Fibroblast of skin of left biceps (primary cell): ENCODE measurements around the gene PTPRT.

Experiments used
- DNase-seq, 2 experiments: peaks; one replicate each; pipeline ENCODE4 v3.0.0-alpha.2; 2013; ENCODE audit warnings: low read depth in 2 of 2

PTPRT gene

DNA sequence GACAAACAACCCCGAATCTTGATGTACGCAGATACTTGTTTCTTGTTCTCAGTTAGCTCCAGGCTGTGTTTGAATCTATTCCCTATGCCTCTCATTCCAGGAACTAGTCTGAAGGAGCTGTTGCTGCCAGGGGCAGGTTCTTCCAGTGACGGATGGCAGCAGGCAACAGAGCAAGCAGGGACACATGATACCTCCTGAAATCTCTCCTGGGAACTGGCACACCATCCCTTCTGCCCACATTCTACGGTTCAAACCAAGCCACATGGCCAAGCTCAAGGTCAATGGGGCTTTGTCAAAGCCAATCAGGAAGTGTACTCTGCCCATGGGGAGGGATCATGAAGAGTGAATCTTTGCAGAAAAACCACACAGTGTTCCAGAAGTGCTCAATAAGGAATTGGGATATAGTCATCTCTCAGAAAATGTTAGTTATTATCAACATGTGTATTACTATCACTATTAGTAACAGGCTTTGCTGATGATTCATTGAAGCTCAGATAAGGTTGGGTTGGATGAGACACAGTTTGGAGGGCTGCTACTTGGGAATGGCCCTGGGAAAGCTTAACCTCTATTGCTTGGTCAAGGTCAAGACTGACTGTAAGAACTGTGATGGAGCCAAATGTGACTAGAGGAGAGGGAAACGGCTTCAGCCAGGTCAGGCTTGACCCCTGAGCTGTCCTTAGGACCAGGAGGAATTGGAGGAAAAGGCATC, 454.9 kb downstream of the PTPRT start:
- DNase-seq: no peak

DNA sequence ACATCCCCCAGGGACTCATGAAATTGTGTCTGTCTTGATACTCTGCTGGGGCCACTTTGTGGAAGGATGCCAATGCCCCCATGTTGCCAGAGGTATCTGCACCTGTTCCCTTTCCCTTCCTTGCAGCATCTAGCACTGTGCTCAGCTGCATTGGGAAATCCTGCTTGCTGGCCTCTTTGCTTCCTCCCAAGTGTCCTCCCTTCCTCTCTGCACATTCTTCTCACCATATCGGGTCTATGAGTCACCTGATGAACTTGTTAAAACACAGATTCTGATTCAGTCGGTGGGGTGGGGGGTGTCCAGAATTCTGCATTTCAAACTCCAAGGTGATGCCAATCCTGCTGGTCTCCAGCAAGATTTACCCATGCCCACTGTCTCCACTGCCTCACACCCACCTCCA, 467.8 kb downstream of the PTPRT start:
- no peak for DNase-seq

GRCh38 chr20:42714298-42715141, 475.2 kb downstream of the PTPRT start:
- DNase-seq: no peak

GRCh38 chr20:42708266-42708665, 481.4 kb downstream of the PTPRT start:
- DNase-seq: no peak

DNA sequence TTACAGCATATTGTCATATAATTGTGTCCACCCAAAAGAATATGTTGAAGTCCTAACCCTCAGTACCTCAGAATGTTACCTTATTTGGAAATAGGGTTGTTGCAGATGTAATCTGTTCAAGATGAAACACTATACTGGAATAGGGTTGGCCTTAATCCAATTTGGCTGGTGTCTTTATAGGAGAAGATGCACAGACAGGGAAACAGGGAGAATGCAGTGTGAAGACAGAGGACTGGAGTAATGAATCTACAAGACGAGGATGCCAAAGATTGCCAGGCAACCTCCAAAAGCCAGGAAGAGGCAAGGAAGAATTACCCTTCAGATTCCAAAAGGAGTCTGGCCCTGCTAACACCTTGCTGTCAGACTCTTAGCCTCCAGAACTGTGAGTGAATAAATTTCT, 482.9 kb downstream of the PTPRT start:
- DNase-seq: no peak

GRCh38 chr20:42705550-42705949, 484.2 kb downstream of the PTPRT start:
- no peak for DNase-seq

GRCh38 chr20:42703744-42704143, 486.0 kb downstream of the PTPRT start:
- DNase-seq: no peak

DNA sequence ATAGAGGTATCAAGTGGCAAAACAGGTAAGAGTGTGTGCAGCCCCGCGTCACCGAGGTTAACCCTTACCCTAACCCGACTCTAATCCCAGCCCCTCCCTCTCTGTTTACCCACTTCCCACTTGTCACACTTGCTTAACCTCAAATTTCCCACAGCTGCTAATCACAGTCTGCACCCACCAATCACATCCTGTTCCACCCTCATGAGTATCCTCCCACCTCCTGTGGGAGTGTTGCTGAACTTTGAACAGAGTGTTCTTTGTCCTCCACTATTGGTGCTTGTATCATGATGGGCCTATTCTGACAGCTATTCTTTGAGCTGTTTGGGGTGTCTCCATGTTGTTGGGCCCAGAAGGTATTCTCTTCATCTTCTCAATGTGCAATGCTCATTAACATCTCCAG, 487.8 kb downstream of the PTPRT start:
- DNase-seq: no peak

DNA sequence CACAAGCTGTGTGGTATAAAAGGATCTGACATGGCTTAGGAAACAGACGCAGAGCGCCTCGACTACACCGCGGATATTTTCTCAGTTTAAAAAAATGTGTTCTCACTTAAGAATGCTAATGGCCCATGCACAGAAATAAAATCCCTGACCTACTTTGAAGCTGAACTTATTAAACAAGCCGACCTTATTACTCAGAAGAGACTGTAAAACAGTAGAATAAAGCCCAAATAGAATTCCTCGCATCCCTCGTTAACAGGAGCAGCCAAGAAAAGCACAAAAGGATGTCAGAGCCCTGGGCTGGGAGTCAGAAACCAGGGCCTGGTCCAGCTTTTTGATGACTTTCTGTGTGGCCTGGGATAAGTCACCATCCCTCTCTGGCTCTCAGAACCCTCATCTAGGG, 489.3 kb downstream of the PTPRT start:
- DNase-seq: no peak

GRCh38 chr20:42697962-42698361, 491.7 kb downstream of the PTPRT start:
- no peak for DNase-seq

- no peak for DNase-seq
These were observed 498.8 kb downstream of the PTPRT start for GRCh38 chr20:42690842-42691437.

- DNase-seq: no peak
These were observed 501.1 kb downstream of the PTPRT start for GRCh38 chr20:42688576-42688975.

DNA sequence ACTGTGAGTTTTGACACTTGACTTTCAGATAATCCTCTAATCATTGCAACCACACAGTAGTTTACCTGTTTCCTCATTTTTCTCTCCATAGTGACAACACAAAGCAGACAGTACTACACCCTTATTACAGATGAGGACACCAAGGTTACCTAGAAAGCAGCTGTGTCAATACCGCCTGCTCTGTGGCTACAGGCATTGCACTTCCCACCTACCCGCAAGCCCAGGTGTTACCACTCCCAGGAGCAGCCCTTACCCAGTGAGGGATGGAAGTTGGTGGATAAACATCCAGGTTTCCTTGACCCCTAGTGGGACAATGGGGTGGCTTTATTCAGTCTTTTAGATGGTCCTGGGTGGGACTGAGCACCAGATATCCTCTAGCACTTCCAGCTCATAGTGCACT, 503.6 kb downstream of the PTPRT start:
- no peak for DNase-seq

GRCh38 chr20:42678895-42679294, 510.8 kb downstream of the PTPRT start:
- DNase-seq: no peak

- DNase-seq: no peak
These were observed 533.6 kb downstream of the PTPRT start for GRCh38 chr20:42656130-42656529.

DNA sequence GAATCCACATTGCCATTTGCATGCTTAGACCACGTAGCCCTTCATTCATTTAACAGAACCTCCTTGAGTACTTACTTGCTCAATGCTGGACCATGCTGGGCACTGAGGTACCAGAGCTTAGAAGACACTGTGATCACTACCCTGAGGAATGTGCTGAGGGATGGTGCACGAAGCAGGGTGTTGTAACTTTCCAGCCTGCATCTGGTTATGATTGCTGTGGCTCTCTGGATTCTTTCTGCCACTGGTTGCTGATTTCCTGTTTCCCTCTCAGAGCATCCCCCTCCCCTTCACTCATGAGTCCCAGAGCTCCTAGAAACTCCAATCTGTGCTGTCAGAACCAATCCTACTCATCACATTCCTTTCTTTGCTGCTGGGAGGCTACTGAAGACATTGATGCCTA, 537.4 kb downstream of the PTPRT start:
- no peak for DNase-seq

DNA sequence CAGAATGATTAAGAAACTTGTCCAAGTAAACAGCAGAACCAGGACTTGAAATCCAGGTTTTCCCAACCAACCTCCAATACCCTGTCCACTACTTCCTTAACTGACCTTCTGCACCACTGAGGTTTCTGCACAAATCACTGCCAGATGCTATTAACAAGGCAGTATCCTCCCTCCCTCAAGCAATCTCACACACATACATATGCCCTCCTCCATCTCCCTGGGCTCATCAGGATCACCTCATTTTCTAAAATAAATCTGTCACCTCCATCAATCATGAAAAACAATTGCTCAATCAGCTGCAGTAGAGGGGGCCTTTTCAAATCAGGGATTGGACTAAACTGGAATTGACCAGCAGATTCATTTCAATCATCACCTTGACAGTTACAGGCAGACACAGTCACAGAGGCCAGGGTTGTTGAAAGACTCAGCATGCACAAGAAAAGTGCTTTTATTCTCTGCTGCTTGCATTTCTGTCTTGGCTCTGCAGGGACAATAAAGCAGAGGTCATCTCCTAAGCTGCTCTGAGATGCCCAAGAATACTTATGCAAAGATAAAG, 539.4 kb downstream of the PTPRT start:
- no peak for DNase-seq

- DNase-seq: no peak
These were observed 540.0 kb downstream of the PTPRT start for GRCh38 chr20:42649748-42650147.

DNA sequence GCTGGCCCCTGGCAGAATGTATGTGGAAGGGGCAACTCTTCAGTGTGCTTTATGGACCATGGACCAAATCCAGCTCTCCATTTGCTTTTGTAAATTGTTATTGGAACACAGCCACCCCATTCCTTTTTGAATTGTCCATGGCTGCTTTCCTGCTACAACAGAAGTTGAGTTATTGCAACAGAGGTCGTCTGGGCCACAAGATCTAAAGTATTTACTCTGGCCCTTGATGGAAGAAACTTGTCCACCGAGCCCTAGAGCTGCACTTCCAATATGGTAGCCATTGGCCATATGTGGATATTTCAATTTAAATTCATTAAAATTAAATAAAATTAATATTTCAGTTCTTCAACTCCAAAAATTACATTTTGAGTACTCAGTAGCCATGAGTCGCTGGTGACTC, 543.5 kb downstream of the PTPRT start:
- DNase-seq: no peak

DNA sequence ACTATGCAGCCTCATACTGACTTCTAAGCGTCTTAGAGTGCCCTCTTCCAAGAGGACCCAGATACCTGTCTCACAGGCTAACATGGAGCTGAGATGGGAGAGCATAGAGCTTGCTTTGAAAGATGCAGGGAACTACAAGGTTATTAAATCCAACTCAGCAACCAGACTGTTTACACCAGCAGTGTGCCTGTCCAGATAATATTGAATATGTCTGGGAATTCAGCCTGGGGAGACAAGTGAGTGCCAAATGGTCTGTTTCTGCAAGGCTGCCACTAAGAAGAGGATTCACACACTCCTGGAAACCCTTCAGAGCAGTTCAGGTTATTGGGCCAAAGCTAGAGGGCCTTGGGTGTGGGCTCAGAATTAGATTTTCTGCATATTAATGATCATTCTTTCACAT, 547.8 kb downstream of the PTPRT start:
- no peak for DNase-seq

DNA sequence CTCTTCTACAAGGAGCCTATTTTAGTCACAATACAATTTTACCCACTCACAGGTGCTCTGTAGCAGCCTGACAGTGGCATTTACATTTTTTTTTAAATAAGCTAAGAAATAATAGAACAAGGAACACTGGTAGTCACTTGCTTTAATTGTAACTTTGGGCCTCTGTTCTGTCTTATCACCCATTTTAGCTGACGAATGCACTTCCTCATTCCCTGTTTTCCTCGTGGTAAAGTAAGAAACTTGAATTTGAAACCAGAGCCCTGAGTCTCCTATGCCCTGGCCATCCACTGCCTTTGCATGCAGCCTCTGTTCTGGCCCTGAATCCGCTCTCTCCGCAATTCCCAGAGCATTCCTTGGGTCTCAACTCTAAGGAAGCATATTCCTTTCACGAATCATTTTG, 550.6 kb downstream of the PTPRT start:
- DNase-seq: no peak

- DNase-seq: no peak
These were observed 553.9 kb downstream of the PTPRT start for GRCh38 chr20:42635699-42636411.
